ENCODE data around the gene OSBPL1A.

OSBPL1A gene

DNA sequence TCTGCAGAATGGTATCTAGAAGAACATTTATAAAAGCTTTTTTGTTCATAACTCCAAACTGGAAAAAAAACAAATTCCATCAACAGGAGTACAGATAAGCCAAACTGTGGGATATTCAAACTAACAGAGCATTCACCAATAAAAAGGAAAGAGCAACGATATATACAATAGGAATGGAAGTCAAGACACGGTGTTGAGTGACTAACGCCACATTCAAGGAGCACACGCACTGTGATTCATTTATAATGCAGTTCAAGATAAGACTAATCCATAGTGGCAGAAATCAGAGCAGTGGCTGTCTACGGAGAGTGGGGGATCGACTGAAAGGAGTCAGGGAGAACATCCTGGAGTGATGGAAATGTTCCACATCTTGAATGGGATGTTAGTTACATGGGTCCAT, 188.1 kb downstream of the OSBPL1A start:
- DNase-seq, result no peak

DNA sequence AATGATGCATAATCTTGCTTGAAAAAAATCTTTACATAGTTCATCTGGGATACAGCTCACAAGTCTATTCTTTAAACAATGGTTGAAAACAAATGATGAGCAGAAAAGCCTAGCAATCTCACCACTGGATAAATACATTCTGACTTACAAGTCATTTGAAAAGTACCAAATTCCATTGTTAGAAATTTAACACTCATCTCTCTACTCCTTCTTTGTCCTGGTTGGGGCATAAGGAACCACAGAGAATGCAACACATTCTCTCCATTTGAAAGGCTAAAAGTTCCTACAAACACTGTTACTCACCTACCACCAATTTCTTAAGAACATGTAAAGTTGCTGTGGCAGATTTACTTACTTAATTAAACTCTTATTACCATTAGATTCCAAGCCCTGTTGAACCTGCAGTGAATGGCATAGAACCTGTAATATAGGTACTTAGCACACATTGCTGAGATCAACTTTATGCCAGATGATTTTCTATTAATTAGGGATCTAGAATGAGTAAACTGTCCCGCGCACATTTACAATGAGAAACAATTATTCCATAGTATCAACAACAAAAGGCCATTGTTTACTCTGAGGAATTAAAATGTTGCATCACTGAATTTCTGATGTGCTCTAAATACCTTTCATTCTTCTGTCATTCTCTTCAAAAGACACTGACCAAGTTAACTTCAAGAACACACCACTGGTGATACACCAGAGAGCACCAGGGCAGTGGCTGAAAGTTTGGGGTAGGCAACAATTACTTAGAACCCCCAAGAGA, 189.2 kb downstream of the OSBPL1A start:
- DNase-seq, result no peak

DNA sequence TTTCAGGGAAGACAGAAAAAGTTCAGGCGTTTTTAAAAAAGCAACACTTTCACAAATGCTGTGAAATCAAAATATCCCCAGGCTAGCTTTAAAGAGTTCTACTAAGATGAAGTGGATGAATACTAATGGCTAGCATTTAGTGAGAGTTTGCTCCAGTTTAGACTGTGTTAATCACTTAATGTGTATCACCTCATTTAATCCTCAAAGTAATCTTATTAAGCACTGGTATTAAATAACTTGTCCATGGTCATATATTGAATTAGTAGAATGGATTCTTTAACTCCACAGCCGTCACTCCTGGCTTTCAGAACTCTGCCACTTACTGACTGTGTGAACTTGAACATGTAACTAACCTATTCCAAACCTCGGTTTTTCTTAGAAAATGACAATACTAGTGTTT, 192.7 kb downstream of the OSBPL1A start:
- no peak for DNase-seq

DNA sequence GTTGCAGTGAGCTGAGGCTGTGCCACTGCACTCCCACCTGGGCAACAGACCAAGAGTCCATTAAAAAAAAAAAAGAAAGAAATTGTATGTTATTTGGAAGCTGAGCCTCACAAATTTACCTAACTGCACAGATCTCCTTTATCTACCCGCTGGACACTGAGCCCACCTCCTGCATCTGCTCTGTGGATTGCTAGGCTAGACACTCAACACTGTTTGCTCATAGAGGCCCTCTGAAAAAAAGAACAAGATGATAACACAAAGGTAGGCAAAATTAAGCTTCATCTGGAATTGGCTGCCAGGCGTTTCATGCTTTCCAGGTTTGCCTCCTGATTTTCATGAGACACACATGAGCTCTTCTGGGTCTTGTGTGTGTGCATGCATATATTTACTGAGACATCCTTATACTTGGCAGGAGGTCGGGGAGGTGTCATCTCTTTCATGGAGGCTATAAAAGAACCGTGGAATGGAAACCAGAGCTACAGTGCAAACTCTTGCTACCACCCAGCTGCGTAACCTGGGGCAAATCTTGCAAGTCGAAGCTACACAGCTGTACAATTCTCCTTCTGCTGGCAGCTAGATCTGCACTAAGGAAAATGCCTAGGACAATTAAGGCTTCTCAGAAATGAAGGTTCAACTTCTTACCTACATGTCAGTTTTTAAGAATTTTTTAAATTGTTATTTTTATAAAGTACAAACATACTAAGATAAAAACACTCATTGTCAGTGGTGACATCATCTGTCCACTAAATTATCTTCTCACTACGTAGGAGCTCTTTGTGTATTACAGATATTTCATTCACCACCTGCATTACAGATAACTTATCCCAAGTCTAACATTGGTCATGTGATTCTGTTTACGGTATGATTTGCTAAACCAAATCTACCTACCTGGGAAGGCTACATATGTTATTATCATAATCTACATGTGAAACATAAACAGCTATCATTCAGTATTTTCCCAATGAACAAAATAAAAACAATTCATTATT, 195.6 kb downstream of the OSBPL1A start:
- no peak for DNase-seq

DNA sequence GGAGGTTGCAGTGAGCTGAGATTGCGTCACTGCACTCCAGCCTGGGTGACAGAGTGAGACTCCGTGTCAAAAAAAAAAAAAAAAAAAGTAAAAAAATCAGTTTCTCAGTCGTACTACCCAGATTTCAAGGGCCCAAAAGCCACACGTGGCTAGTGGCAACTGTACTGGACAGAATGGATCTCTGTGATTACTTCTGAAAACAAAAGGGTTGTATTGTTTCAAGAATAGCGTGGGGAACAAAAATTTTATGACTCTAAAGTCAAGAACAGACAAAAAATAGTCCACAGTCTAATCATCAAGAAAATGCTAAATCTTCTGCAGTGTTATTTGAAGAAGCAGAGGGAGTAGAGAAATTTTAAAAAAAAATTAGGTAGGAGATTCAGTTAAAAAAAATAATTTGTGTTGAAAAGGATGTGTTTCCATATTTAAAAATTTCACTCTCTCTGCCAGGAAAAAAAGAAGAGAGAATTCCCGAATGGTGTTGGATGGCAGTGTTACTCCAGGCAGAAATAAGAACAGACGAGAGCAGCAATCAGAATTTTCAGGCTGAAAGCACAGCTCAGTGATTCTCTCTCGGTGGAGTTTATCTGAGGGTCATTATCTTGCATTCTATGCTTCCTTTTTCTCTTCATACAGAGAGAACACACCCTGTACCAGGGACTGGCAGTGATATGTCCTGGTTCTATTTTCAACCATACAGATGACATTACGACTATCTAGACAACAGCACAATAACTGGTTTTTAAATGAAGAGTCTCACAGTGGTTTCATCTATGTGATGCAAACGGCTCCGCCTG, 196.9 kb downstream of the OSBPL1A start:
- DNase-seq, result no peak

DNA sequence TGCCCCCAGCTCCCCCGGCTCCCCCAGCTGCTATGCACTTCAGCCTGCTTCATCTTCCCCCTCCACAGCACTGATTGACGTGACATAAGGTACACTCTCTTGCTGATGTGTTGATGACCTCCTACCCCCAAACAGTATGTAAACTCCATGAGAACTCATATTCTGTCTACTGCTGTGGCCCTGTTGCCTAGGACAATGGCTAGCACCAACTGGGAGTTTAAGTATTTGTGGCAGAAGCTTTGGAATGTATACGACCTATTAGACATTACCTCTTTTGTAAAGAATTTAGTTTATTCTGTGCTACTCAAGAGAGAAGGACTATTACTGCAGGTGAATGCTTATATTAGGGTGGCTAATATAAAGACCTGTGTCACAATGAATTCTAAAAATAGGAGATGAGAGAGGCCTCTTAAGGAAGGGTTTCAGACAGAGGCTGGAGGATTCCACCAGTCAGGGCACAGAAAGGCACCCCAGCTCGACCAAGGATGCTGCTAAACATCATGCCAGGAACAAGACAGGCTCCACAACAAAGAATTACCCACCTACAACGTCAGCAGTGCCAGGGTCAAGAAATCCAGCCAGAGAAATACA, 198.2 kb downstream of the OSBPL1A start:
- no peak for DNase-seq

DNA sequence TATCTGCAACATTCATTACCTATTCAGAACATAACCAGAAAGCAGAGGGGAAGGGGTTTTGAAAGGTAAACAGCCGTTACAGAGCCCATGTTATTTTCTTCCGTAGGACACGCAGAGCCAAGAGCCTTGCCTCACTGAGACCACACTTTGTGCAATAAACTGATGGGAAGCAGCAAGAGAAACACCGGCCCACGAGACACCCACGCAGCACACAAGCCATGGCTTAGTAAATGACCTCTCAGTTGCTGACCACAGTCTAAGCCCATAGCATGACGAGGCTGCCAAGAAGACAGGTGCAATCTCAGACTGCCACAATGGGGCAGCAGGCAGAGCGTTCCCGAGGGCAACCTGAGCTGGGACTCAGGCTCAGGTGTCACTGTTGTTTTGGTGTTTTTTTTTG, 199.2 kb downstream of the OSBPL1A start:
- no peak for DNase-seq

DNA sequence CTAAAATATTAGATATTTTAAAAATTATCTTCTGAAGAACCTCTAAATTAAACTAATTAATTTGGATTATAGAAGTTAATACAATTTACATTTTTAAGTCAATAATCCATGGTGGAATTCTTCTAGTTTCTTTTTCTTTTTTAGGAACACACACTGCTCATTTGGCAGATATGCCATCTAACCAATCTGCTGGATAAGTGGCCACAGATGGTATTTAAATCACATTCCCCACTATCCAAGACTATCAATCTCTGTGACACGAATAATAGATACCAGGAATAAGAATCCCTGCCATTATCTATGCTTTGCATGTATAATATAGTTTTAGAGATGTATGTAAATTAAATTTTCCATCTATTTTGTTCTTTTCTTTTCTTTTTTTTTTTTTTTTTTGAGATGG, 200.2 kb downstream of the OSBPL1A start:
- no peak for DNase-seq

DNA sequence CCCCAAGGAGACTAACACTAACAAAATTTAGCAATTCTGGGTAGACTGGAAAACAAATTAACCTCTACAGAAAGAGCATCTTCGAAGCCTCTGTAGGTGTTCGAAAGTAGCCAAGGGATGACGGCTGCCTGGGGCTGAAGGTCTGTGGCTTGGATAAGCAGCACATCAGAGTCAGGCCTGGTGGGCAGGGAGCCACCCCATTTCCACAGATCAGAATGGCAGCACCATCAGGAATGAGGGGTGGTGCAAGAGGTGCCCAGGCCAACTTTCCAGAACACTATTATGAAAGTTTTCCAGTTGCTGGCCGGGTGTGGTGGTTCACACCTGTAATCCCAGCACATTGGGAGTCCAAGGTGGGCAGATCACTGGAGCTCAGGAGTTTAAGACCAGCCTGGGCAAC, 200.9 kb downstream of the OSBPL1A start:
- no peak for DNase-seq

DNA sequence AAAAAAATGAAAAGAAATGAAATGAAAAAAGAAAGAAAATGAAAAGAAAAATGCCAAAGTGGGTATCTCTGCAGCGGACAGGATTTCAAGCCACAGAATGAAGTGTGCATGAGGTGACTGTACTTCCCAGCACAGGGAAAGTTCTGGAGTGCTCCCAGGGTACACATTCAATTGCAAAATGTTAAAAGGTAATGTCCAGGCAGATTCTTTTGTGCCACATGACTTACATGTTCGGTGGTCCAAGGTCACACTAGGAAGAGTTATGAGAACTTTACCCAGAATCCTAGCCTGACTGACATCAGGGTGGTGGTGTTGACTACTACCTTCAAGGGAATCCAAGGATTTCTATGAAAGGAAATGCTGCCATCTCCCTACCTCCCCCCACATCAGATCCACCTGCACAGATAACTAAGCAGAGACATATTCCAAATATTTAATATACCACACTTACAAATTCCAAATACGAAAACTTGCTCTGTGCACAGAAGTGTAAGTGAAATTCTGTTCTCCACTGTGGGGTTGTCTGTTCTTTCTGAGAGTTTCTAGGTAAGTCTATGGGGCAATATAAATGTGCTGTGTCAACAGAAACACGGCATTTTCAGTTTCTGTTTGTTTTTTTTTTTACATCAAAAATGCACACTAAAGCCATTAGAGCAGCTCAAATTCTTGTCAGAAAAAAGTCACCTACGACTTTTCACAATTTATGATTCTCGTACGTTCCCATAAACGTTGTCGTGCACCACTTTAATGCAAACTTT, 202.1 kb downstream of the OSBPL1A start:
- no peak for DNase-seq

DNA sequence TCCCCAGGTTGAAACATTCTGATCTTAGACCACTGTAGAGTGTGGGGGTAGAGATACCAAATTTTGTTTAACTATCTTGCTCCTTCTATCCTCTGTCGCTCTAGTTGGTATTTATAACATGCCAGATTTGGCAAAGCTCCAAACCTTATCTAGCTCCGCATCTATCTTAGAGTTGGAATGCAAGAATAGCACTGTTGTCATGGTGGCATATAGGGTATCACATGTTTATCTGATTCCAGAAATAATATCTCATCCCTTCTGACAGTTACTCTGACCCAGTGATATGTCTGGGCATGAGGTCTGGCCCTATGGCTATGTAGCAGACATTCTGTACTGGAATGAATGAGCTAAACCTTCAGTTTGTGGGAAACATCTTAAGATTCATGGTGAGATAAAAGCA, 207.0 kb downstream of the OSBPL1A start:
- DNase-seq, result no peak

DNA sequence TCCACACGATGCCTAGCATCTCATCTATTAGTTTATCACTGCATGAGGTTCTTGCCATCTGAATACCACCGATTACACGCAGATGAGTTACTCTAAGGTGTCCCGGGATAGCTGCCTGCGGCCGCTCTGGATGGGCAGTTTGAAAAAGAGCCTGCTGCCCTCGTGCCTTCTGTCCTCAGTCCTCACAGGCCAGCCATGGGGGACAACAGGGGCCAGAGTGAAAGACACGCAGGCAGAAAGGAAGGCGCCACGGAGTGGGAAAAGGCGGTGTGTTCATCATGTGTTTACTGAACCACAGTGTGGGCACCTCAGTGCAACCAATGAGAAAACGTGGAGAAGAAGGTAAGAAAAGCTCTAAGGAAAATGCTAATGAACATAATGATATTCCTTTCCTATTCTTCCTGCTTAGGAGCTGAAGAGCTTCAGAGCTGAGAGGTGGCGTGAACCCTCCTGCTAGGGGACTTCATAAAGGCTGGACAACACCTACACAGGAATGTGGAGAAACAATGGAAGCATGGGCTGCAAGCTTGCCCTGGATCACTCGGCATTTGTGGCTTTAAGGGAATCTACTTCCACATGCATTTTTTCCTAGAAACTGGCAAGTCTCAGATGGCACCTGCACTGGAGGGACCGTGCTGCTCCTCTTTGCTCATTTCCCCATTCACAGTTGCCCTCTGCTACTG, 207.8 kb downstream of the OSBPL1A start:
- no peak for DNase-seq

DNA sequence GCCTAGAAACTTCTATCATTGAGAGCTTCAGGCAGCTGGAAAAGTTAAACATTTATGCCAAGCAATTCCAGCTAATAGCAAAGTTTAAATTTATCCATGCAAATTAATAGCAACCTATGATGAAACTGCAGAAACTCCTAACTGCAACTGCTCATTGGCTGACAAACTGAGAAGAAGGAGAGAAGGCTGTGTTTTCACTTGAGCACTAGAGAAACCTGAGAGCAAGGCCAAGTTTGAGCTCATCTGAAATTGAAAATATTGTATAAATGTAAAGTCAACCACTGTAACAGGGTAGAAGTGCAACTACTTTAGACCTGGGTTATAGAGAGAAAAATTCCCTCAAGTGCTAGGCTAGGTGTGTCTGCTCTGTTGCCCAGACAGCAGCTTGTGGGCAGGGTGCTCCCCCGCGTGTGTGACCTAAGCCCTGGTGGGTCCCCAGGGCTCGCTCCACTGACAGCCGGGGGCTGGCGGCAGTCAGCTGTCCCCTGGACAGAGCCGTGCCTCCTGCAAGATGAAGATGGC, 208.6 kb downstream of the OSBPL1A start:
- no peak for DNase-seq

DNA sequence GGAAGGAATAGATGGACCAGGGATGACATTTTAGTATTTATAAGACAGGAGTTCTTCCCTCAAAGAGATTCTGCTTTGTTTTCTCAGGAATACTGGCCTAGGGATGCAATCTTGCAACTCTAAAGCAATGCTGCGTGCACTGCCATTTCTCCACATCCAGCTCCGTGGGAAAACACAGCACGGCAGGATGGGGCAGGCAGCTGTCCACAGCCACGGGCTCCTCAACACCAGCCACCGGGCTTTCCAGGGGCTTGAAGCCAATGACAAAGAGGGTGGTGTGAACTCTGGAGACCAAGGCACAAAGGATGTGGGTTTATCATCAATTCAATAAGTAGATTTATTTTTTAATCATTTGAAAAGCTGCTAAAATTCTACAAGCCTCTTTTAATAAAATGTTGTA, 209.5 kb downstream of the OSBPL1A start:
- no peak for DNase-seq

DNA sequence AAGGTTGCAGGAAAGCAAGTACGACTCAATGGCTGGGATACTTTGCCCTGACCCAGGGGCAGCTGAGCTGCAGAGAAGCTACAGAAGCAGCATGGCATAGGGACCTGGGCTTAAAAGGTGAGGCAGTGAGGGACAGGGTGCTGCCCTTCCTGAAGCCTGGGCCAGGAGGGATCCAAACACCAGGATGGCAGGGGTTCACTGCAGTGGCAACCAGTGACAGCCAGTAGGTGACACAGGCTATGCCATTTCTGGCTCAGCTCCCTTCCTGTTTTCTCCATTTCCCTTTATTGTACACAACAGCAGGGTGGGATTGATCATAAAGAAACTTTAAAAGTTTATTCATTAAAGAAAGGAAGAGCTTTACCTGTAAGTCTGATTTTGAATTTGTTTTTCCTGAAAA, 209.9 kb downstream of the OSBPL1A start:
- no peak for DNase-seq

DNA sequence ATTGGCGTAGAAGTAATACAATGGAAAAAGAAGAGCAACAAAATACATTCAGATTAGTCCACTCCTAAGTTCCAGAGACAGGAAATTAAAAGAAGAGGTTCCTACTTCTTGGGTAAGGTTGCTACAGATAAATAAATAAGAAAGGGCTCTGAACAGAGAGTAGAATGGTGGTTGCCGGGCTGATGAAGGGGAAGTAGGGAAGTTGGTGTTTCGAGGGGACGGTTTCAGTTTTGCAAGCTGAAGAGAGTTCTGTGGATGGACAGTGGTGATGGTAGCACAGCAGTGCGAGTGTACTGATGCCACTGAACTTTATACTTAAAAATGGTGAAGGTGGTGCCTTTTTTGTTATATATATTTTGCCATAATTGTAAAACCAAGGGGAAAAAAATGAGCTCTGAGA, 210.6 kb downstream of the OSBPL1A start:
- DNase-seq, result no peak

DNA sequence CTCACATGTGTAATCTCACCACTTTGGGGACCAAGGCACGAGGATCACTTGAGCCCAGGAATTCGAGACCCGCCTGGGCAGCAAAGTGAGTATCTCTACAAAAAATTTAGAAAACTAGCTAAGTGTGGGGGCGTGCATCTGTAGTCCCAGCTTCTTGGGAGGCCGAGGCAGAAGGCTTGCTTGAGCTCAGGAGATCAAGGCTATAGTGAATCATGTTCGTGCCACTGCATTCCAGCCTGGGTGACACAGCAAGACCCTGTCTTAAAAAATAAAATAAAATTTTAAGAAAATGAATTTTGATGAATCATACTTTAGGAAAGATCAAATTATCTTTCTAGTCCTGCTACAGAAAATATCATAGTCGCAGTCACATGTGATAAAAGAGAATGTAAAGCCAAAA, 211.8 kb downstream of the OSBPL1A start:
- DNase-seq, result no peak

DNA sequence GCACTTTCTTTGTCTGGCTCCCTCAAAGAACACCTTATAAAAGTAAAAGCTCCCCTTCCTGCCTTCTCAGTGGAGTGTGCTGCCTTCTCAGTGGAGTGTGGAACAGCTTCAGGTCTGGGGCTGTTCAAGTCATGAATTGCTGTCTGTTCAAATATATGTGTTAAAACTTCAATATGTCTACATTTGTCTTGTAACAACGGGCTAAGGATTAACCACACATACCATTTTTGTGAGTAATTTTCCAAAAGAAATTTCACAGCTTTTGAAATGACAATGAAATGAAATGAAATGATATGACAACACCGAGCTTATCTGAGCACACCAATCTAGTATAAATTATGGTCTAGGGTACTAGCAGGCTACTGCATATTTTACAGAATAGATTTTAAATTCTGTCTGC, 215.8 kb downstream of the OSBPL1A start:
- DNase-seq, result no peak

DNA sequence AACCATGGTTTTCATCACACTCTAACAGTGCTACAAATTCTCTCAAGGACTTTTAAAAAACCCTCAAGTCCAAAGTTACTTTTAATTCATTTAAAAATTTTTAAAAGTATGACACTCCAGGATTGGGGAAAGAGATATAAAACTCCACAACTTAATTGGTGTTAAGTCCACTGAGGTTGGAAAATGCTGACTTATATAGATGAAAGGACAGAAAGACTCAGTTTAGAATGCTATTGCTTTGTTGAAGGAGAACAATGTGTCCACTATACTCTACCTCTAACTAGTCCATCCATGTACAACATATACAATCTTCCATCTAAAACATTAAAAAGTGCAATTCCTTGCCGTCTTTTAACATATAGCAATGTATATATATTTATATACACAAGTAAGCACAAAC, 217.6 kb downstream of the OSBPL1A start:
- no peak for DNase-seq

DNA sequence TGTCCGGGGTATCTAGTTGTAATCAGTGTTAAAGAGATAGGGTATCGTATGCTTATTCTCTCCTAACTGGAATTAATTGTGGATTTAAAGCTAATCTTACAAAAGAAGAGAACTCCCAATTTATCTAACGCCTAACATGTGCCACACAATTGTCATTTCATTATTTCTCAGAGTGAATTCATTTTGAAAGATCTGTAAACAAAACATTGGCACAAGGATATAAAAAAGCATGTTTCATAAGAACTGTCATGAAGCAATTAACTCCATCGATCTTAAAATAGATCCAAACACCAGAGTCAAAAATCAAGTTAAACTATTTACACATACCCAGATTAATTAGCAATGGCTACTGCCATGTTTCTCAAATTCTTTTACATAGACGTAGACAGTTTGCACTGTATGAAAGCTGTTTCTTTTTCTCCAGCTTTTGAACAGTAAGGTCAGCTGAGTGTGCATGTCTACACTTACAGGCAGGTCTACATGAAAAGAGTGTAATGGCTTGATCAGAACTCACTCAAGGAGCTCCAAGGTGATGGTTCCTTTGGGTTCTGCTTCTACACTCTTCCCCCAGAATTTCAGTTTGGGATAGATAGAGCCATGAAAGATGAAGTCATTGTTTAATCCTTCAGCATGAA, 220.0 kb downstream of the OSBPL1A start:
- no peak for DNase-seq
